Stimulated activated CD4-positive, alpha-beta T cell treated with anti-CD3 and anti-CD28 coated beads, Interleukin-1b, Interleukin-23, amount 100 ng/mL, for 24 hours (primary cell): Measurements from ENCODE around the gene EPC2.
"Not testable (repeated sequence)": the region's sequence is repeated elsewhere in the genome, so short reads cannot be mapped to it uniquely, and the experiment has no call there.

ENCODE experiments used
- DNase-seq, 4 experiments: peaks; one replicate each; pipeline ENCODE4 v3.0.0-alpha.2; 2020; ENCODE audit warnings: low read depth in 4 of 4, low spot score in 1 of 4

Gene EPC2

DNA sequence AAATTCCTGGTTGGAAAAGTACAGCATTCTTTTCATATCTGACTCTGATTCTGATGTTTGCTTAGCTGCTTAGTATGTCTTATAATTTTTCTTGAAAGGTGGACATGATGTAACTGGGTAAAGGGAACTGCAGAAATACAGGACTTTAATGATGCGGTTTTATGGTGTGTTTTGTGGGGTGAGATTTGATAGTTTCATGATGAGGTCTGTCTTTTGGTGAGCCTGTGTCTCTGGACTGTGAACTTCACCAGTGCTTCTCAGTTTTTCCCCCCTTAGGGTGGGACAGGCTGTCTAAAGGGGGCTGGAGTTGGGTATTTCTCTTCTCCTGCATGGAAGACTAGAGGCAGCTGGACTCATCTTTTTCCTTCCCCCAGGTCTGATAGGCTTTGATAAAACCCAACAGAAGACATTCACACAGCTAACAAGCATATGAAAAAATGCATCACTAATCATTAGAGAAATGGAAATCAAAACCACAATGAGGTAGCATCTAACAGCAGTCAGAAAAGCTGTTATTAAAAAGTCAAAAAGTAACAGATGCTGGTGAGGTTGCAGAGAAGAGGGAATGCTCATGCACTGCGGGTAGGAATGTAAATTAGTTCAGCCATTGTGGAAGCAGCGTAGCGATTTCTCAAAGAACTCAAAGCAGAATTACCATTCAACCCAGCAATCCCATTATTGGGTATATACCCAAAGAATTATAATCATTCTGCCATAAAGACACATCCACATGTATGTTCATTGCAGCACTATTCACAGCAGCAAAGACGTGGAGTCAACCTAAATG, 77.6 kb downstream of the EPC2 start:
- DNase-seq: no peak

DNA sequence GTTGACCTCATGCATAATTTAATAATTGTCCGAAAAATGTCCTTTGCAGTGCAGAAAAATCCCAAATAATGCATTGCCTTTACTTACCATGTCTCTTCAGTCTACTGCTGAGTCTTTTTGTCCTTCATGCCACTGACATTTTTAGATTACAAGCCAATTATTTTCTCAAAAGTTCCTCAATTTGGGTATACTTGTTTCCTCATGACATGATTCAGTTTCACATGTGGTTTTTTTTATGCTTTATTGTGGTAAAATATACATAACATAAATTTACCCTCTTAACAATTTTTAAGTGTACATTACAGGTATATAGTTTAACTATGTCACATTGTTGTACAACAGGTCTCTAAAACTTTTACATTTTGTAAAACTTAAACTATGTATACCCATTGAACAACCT, 81.0 kb downstream of the EPC2 start:
- DNase-seq: no peak

DNA sequence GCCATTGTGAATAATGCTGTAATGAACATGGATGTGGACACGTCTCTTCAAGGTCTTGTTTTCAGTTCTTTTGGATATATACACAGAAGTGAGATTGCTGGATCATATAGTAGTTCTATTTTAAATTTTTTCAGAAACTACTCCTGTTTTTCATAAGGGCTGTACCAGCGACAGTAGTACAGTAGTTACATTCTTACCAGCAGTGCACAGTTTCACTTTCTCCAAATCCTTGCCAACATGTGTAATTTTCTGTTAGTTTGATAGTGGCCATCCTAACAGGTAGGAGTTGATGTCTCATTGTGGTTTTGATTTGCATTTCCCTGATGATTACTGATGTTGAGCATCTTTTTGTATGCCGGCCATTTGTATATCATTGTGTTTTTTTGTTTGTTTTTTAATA, 81.7 kb downstream of the EPC2 start:
- DNase-seq: no peak

DNA sequence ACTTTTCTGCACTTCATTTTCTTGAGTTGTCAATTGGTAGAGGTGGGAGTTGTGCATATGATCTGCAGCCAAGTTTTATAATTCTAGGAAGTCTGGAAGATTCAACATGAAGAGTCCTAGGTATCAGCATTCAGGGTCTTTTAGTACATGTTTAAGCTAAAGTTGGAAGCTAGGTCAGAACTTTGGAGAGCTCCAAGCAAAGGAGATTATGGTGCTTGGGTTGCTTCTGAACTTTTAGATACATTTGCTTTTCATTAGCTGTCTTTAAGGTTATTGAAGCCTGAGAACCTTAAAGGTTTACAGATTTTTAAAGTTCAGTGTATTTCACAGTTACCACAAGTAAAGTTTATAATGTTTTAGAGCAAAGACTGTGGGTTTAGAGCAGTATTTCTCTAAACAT, 85.5 kb downstream of the EPC2 start:
- no peak for DNase-seq

DNA sequence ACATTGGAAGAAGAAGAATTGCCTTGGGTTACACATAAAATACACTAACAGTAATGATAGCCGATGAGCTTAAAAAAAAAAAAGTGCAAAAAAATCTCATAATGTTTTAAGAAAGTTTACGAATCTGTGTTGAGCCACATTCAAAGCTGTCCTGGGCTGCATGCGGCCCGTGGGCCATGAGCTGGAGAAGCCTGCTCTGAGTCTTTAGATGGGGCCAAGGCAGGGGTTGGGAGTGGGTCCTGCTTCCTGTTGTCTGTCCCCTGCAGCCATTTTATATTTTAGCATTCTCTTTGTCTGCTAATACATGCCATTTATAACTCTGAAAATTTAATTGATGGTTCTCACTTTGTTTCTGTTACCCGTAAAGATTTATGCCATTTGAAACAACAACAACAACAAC, 93.2 kb downstream of the EPC2 start:
- no peak for DNase-seq

DNA sequence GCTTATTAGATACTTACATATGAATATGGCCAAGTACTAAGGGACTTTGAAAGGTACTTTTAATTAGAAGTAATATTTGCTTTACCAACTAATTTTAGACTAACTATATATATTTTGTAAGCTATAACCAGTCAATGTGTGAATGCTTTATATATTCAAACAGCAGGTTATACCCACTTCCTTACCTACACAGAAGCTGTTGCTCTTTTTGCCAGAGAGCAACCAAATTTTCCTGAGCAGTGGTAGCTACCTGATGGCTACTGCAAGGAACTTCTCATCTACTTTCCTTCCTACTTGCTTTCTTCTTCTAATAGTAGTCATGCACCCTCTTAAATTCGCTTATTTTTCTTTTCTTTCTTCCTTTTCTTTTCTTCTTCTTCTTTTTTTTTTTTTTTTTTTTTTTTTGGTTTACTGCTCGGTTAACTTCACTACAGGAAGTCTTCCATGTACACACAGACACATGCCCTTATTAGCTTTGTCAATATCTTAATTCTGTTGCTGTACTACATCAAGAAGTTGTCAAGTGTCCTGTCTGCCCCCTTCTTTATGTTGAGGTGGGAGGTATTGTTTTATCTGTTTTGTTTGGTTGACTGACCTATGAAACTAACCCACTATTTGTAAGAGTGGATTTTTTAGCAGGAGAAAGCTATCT, 95.0 kb downstream of the EPC2 start:
- no peak for DNase-seq

DNA sequence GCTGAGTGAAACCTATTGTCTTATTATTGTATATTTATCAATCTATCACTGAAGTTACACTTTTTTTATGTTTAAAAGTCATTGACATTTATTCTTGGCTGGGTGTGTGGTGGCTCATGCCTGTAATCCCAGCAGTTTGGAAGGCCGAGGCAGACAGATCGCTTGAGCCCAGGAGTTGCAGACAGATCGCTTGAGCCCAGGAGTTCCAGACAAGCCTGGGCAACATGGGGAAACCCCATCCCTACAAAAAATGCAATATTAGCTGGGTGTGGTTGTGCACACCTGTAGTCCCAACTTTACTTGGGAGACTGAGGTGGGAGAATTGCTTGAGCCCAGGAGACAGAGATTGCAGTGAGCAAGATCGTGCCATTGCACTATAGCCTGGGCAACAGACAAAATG, 97.8 kb downstream of the EPC2 start:
- DNase-seq: no peak

DNA sequence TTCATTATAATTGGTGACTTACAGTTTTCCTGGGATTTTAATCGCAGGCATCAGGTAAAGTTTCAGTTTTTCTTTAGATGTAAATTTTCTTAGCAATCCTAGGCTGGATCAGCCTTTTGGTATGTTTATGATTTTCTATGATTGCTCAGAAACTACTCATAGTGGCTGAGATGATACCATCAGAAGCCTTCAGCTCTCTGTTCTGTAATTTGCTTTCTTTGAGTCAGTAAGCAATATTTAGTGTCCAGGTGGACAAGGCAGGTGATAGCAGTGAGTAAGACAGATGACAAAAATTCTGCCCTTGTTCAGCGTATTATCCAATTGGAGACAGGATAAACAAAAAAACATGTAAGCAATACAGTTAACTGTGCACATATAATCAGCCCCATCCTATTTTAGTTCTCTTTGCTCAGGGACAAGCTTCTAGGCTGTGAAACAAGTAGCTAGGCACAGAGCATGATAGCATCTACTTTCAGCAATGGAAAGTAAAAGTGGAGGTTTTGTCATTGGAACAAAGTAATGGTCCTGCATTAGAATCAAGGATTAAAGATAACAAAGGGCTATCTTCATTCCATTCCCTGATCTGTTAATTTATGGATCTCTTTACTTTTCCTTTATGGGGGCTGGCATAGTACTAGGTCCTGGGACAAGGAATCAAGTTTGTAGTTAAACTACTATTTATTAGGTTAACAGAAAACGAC, 100.8 kb downstream of the EPC2 start:
- no peak for DNase-seq

DNA sequence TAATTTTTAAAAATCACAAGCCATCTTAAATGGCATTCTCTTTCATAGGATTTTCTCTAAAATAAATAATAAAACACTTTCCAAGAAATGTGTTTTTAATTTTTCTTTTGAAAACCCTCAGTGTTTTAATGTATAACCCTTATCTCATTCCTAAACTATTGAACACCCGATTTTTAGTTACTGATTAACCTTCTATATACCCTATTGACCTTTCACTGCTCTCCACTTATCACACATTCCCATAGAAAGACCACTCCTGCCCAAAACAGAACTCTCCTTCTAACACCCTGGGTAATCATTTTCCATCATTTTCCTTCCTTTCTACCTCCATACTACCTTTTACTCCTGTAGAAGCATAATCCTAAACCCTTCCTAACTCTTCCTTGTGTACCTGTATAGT, 102.4 kb downstream of the EPC2 start:
- no peak for DNase-seq

DNA sequence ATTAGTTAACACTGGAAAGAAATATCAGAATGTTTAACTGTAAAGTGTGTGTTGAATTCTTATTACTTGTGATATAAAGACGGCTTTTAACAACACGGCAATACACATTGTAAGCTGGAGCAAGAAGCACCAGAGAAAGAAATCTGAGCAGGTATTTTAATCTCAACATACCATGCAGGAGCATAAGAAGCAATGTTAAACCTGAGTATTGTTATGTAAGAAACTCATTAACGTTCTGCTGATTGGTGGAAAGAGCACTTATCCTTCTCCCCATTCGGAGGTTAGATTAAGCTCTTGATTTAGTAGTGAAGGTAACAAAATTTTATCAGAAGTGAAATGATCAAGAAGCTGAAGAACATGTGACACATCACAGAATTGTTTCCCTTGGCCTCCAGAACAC, 107.4 kb downstream of the EPC2 start:
- DNase-seq: no peak

DNA sequence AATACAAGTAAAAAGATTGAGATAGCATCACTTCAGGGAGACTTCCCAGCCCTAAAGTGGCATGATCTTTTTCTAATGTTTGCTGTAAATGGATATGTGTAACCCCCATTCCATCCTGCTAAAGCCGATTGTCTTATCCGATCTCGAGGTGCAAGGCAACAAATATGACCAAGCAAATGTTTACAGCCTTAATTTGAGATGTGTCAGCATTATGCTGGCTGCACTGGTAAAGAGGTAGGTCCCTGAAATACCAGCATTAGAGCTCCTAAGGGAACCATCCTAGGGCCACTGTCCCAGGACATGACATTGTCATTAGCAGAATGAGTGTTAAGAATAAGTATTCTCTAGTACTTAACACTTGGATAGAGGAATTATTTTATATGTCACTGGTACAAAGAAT, 108.4 kb downstream of the EPC2 start:
- no peak for DNase-seq

DNA sequence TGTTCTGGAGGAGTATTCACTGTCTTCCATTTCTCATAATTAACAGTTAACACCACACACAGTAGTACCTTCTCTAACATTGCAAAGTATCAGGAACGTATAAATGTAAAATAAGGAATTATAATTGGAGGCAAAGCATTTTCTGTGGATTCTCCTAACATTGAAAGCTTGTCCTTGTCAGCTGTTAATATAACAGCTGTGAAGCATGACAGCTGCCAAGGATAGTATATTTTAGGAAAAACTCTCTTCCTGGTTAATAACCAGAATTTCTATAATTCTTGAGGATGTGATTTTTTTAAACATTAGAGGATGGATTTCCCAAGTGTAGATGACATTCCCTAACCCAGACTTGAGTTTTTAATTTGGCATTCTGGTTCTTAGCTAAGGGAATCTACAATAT, 110.3 kb downstream of the EPC2 start:
- no peak for DNase-seq

DNA sequence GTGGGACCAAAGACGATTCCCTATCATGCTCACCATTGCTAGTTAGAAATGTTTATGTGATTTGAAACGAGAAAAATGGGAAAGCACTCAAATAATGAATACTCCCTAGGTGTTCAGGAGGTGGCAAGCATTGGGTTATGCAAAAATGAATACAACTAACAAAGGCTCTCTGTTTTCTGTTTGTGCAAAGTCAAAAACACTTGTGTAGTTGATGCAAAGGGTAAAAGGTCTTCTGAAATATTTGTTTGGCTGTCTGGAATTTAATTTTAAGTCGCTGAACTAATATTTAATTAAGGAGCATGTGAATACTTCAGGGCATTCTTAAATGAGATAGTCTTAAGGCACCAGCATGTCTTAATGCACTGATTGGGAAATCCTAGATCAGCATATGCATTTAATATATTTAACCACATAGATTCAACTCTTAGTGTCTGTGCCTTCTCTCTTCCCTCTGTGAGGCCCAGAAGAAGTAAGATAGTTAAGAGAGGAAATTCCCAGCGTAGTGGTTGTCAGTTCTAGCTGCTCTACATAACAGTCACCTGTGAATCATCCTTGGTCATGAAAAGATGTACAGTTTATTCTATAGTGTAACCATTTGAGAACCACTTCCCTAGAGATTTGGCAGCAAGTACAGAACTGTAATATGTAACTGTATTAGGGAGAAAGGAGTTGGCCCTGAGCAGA, 111.9 kb downstream of the EPC2 start:
- DNase-seq: no peak

DNA sequence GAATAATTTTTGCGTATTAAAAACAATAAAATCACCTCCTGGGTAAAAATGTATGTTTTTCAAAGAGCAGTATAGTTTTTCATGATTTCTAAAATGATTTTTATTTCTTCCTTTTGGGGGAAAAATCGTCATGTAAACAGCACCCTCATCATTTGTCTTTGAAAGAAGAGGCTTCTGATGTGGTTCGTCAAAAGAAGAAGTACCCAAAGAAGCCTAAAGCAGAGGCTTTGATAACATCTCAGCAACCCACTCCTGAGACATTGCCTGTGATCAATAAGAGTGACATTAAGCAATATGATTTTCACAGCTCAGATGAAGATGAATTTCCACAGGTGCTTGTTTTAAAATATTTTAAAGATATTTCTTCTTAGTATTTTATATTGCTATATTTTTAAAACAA, 120.3 kb downstream of the EPC2 start:
- no peak for DNase-seq

DNA sequence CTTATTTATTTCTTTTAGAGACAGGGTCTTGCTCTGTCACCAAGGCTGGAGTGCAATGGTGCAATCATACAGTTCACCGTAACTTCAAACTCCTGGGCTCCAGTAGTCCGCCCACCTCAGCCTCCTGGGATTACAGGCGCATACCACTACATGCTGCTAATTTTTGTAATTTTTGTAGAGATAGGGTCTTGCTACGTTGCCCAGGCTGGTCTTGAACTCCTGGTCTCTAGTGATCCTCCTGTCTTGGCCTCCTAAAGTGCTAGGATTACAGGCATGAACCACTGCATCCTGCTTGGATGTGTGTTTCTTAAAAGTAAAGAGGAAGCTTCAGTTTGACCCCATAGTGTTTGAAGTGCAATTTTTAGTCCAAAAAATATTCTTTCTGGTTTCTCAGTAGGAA, 125.5 kb downstream of the EPC2 start:
- DNase-seq: no peak

DNA sequence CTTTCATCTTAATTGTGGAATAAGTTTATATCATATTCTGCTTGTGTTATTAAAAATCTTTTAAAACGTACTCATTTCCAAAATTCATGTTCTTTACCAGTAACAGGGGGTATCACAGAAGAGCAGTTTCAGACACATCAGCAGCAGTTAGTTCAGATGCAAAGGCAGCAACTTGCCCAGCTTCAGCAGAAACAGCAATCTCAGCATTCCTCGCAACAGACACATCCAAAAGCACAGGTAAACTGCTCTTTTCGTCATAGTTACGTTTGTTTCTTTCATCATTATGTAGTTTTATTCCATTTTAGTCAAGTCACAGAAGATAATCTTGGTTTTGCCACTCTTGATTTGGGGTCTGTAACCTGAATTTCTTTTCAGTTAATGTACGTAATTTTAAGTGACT, 137.0 kb downstream of the EPC2 start:
- DNase-seq: no peak

DNA sequence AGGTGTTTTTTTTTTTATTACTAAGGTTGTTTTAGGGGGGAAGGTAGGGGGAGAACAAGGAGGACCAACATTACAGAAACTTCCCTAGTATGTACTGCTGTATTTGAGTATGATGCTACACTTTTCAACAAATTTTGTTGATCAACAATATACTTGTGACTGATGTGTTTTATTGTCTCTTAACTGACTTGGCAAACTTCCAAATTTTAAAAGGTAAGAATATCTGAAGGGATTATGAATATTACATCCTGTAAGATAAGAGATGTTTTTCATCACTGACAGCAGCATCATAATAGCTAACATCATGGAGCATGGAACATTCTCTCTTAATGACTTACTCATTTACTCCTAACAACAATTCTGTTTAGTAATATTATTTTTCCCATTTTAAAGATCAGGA, 144.5 kb downstream of the EPC2 start:
- no peak for DNase-seq

DNA sequence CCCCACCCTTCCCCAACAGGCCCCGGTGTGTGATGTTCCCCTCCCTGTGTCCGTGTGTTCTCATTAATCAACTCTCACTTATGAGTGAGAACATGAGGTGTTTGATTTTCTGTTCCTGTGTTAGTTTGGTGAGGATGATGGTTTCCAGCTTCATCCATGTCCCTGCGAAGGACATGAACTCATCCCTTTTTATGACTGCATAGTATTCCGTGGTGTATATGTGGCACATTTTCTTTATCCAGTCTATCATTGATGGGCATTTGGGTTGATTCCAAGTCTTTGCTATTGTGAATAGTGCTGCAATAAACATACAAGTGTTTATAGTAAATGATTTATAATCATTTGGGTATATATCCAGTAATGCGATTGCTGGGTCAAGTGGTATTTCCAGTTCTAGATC, 145.6 kb downstream of the EPC2 start:
- not testable (repeated sequence) for DNase-seq

DNA sequence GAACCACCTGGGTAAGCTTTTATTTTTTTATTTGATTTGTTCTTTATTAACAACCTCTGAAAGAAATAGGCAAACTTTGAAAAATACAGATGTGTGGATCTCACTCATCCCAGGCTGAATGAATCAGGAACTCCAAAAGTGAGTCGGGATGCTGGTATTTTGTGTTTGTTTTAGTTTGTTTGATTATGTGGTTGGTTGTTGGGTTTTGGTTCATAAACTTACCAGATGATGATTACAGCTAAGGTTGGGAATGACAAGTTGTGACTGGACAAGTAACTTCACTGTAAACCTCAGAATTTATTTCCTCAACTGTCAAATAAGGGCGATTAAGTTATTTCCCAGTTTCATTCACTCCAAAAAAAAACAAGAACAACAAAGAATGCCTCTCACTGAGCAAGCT, 150.0 kb downstream of the EPC2 start:
- DNase-seq: no peak

DNA sequence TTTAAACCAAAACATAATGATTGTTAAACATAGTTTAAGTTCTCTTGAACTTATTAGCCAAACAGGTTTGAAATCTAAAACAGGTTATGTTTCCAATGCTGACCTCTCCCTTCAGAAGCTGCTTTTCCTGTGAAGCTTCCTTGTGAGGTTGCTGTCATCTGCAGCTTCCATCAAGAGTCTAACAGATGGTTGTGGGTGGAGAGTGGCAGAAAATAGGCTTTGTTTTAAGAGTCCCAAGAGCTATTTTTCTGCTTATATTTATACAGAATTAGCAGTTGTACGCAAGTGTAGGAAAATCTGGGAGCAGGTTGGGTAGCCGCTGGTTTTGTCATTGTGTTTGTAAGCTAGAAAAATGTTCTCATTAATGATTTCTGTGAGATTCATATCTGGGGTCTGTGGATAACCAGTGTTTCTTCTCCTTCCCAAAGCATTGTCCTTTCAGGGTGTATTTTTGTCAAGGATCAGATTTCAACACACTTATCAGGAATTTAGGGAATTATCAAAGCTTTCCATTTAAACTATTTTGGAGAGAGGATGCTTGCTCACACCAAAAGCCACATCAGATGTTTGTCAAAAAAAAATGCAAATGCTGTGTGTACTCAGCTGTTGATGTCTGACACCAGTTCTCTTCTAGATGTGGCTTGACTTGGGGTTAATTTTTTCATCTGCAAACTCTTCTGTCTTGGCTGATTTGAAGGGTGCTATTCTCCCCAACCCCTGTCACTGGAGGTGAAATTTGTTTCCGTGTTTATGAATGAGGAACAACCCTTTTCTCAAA, 152.4 kb downstream of the EPC2 start:
- no peak for DNase-seq
